Measurements from ENCODE around the gene MAZ. TPM values are rescaled to one million over a fixed set of nuclear protein-coding genes. Genes with fewer than 3 reads are reported as not detected.

MAZ gene
- total and polyA plus RNA-seq, 2 of the 13 experiments (the other 11 are each of a cell fraction or from before 2014, with no cell fraction given) = 203 to 277 TPM

GRCh38 chr16:29789775-29790182 is 16.6 kb upstream of the MAZ start (continued):
- TF ChIP-seq, protein P1, sequence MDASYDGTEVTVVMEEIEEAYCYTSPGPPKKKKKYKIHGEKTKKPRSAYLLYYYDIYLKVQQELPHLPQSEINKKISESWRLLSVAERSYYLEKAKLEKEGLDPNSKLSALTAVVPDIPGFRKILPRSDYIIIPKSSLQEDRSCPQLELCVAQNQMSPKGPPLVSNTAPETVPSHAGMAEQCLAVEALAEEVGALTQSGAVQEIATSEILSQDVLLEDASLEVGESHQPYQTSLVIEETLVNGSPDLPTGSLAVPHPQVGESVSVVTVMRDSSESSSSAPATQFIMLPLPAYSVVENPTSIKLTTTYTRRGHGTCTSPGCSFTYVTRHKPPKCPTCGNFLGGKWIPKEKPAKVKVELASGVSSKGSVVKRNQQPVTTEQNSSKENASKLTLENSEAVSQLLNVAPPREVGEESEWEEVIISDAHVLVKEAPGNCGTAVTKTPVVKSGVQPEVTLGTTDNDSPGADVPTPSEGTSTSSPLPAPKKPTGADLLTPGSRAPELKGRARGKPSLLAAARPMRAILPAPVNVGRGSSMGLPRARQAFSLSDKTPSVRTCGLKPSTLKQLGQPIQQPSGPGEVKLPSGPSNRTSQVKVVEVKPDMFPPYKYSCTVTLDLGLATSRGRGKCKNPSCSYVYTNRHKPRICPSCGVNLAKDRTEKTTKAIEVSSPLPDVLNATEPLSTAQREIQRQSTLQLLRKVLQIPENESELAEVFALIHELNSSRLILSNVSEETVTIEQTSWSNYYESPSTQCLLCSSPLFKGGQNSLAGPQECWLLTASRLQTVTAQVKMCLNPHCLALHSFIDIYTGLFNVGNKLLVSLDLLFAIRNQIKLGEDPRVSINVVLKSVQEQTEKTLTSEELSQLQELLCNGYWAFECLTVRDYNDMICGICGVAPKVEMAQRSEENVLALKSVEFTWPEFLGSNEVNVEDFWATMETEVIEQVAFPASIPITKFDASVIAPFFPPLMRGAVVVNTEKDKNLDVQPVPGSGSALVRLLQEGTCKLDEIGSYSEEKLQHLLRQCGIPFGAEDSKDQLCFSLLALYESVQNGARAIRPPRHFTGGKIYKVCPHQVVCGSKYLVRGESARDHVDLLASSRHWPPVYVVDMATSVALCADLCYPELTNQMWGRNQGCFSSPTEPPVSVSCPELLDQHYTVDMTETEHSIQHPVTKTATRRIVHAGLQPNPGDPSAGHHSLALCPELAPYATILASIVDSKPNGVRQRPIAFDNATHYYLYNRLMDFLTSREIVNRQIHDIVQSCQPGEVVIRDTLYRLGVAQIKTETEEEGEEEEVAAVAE (CRISPR knock-in tag; IDR thresholded peaks at IDR 0.05; ENCODE audit: borderline replicate concordance) = 0 out of 2 replicates have a peak, but pooled peaks have one; percentile 13
- no peak for TF ChIP-seq ZNF354B (CRISPR knock-in tag; IDR thresholded peaks at IDR 0.05)
- 0 out of 2 replicates have a peak, but pooled peaks have one; percentile 25 for TF ChIP-seq ZBTB43 (CRISPR knock-in tag; conservative IDR thresholded peaks at IDR 0.05)
- TF ChIP-seq SNAI1 (CRISPR knock-in tag; IDR thresholded peaks at IDR 0.05; ENCODE audit: borderline replicate concordance) = 0 out of 2 replicates have a peak, but pooled peaks have one; percentile 29
- TF ChIP-seq THAP11 (CRISPR knock-in tag; IDR thresholded peaks at IDR 0.05) = no peak
- TF ChIP-seq CBX2 (IDR thresholded peaks at IDR 0.05; ENCODE audit: low read depth, low read length) = no peak
- 0 out of 2 replicates have a peak, but pooled peaks have one; percentile 61 for TF ChIP-seq CBX2 (CRISPR knock-in tag; IDR thresholded peaks at IDR 0.05; ENCODE audit: low read depth)
- TF ChIP-seq IKZF4 (CRISPR knock-in tag; IDR thresholded peaks at IDR 0.05; ENCODE audit: borderline replicate concordance, low read depth, not compliant biosample characterization) = peak; percentile 6
- no peak for TF ChIP-seq ISL2 (CRISPR knock-in tag; IDR thresholded peaks at IDR 0.05)
- no peak for TF ChIP-seq ZNF337 (CRISPR knock-in tag; IDR thresholded peaks at IDR 0.05; ENCODE audit: borderline replicate concordance, low read depth)
- no peak for TF ChIP-seq PHB2 (IDR thresholded peaks at IDR 0.05; ENCODE audit: partially characterized antibody)
- TF ChIP-seq TP53 (CRISPR knock-in tag; conservative IDR thresholded peaks at IDR 0.05) = peak; percentile 59; the same call in 1 of the 2 replicates
- TF ChIP-seq MXD1 (CRISPR knock-in tag; IDR thresholded peaks at IDR 0.05) = no peak
- TF ChIP-seq ZXDC (CRISPR knock-in tag; IDR thresholded peaks at IDR 0.05) = peak; percentile 47
- TF ChIP-seq NKX3-1 (CRISPR knock-in tag; IDR thresholded peaks at IDR 0.05) = 0 out of 2 replicates have a peak, but pooled peaks have one; percentile 12
- no peak for TF ChIP-seq ZNF749 (CRISPR knock-in tag; IDR thresholded peaks at IDR 0.05; ENCODE audit: borderline replicate concordance)
- 0 out of 2 replicates have a peak, but pooled peaks have one; percentile 41 for TF ChIP-seq ZNF234 (CRISPR knock-in tag; conservative IDR thresholded peaks at IDR 0.05)
- TF ChIP-seq ZC3H4 (CRISPR knock-in tag; IDR thresholded peaks at IDR 0.05; ENCODE audit: borderline replicate concordance) = peak; percentile 43; the same call in 1 of the 2 replicates
- TF ChIP-seq ARNTL (CRISPR knock-in tag; IDR thresholded peaks at IDR 0.05) = no peak
- peak; percentile 60 for TF ChIP-seq PRPF4 (IDR thresholded peaks at IDR 0.05; ENCODE audit: low read depth, low read length, poor library complexity, severe bottlenecking)

All from HepG2 (cell line).